Osteoblast (primary cell): ENCODE data around the gene MMP24. TPM values are rescaled to one million over a fixed set of nuclear protein-coding genes. Genes with fewer than 3 reads are reported as not detected.

ENCODE experiments used
- DNase-seq: peaks from one replicate; pipeline ENCODE4 v3.0.0; 2011; ENCODE audit warnings: low spot score, mixed read lengths; ENCODE audit not compliant: insufficient read length; ENCODE audit errors: missing footprints
- H2AFZ ChIP-seq: 2 replicates; pipeline ENCODE4 v1.6.0; 2011; ENCODE audit warnings: mild to moderate bottlenecking, low read length
- H3K27ac ChIP-seq: 2 replicates; pipeline ENCODE4 v1.5.1; 2011; ENCODE audit warnings: mild to moderate bottlenecking, low read depth, low read length, moderate library complexity
- H3K27me3 ChIP-seq: 2 replicates; pipeline ENCODE4 v1.6.0; 2012; ENCODE audit warnings: mild to moderate bottlenecking, control low read depth, inconsistent platforms, low read length, moderate library complexity; ENCODE audit not compliant: insufficient read depth
- H3K36me3 ChIP-seq: 2 replicates; pipeline ENCODE4 v1.5.1; 2011; ENCODE audit warnings: mild to moderate bottlenecking, low read length, control low read depth, moderate library complexity; ENCODE audit not compliant: insufficient read depth
- H3K4me1 ChIP-seq: 2 replicates; pipeline ENCODE4 v1.5.1; 2011; ENCODE audit warnings: mild to moderate bottlenecking, low read length, control low read depth, moderate library complexity; ENCODE audit not compliant: insufficient read depth
- H3K4me2 ChIP-seq: 2 replicates; pipeline ENCODE4 v1.6.0; 2011; ENCODE audit warnings: mild to moderate bottlenecking, low read length; ENCODE audit not compliant: insufficient read depth
- H3K4me3 ChIP-seq: fragments of 200-600 bp; sonication (generic); 3 replicates; pipeline ENCODE4 v1.5.1; 2012; ENCODE audit warnings: mild to moderate bottlenecking, low read length, inconsistent platforms; ENCODE audit not compliant: insufficient read depth
- H3K79me2 ChIP-seq: 2 replicates; pipeline ENCODE4 v1.6.0; 2012; ENCODE audit warnings: mild to moderate bottlenecking, low read length, control low read depth, inconsistent platforms; ENCODE audit not compliant: insufficient read depth
- H3K9me3 ChIP-seq: 2 replicates; pipeline ENCODE4 v1.5.1; 2011; ENCODE audit warnings: low read depth, low read length, control low read depth
- H4K20me1 ChIP-seq: 2 replicates; pipeline ENCODE4 v1.6.0; 2012; ENCODE audit warnings: mild to moderate bottlenecking, low read length, control low read depth; ENCODE audit not compliant: insufficient read depth
- total RNA-seq: library from RNA; depleted of rRNA; stranded (reverse); fragments of >200 nt; gene quantifications from 2 replicates; pipeline ENCODE4 v1.2.3, GENCODE V29; 2012
- TF ChIP-seq, protein P1 (sequence below): IDR thresholded peaks from 2 replicates; pipeline ENCODE4 v1.5.1; 2011; ENCODE audit warnings: mild to moderate bottlenecking, low read depth, low read length, moderate library complexity; ENCODE audit errors: extremely low read depth

MMP24 gene
- total RNA-seq, 1 donor: 1.1 TPM

DNA sequence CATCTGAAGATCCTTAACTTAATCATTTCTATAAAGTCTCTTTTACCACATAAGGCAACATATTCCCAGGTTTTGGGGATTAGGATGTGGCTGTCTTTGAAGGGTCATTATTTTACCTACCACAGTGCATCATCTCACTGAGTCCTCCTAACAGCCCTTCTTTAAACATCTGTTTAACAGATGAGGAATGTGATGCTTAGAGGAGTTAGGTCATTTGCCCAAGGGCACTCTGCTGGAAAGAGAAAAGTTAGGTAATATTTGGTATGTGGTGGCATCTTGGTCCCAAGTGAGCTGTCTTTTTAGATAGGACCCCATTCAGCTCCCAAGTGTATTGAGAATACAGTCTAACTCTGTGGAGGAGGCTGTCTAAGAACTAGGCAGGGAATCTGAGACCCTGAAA, 11.0 kb downstream of the MMP24 start:
- Histone ChIP-seq H3K27ac (no peak overlapping the region), H4K20me1 (peaks cover 5% of the 10 kb centered on the region), H3K4me1 (peaks cover 9% of the 10 kb centered on the region), H3K4me3 (no peak overlapping the region), H3K79me2 (no peaks in the 10 kb centered on the region), H3K9me3 (no peaks in the 10 kb centered on the region), H3K4me2 (no peak overlapping the region), H3K36me3 (no peaks in the 10 kb centered on the region), H2AFZ (no peak overlapping the region), H3K27me3 (no peaks in the 10 kb centered on the region)
- no peak for DNase-seq
- TF ChIP-seq, protein P1, sequence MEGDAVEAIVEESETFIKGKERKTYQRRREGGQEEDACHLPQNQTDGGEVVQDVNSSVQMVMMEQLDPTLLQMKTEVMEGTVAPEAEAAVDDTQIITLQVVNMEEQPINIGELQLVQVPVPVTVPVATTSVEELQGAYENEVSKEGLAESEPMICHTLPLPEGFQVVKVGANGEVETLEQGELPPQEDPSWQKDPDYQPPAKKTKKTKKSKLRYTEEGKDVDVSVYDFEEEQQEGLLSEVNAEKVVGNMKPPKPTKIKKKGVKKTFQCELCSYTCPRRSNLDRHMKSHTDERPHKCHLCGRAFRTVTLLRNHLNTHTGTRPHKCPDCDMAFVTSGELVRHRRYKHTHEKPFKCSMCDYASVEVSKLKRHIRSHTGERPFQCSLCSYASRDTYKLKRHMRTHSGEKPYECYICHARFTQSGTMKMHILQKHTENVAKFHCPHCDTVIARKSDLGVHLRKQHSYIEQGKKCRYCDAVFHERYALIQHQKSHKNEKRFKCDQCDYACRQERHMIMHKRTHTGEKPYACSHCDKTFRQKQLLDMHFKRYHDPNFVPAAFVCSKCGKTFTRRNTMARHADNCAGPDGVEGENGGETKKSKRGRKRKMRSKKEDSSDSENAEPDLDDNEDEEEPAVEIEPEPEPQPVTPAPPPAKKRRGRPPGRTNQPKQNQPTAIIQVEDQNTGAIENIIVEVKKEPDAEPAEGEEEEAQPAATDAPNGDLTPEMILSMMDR: no peak

DNA sequence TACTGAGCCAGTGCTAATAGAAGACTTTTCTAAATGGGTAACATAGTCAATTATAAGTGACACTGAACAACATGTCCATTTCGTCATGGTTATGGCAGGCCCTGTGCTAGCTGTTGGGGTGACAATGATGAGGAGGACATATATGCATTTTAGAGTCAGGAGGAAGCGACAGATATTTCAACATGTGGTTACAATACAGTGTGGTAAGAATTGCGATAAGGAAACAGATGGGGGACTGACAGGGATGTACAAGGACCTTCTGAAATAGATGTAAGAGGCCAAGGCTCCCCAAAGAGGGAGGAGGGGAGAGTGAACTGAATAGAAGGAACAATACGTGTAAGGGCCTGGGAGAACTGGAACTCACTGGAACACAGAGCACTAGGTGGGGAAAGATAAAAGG, 11.7 kb downstream of the MMP24 start:
- Histone ChIP-seq H4K20me1 (peaks cover 5% of the 10 kb centered on the region), H3K79me2 (no peaks in the 10 kb centered on the region), H2AFZ (no peak overlapping the region), H3K27me3 (no peaks in the 10 kb centered on the region), H3K4me3 (no peak overlapping the region), H3K27ac (no peak overlapping the region), H3K4me2 (no peak overlapping the region), H3K36me3 (no peaks in the 10 kb centered on the region), H3K4me1 (peaks cover 2% of the 10 kb centered on the region), H3K9me3 (no peaks in the 10 kb centered on the region)
- DNase-seq: no peak
- TF ChIP-seq, protein P1: no peak

DNA sequence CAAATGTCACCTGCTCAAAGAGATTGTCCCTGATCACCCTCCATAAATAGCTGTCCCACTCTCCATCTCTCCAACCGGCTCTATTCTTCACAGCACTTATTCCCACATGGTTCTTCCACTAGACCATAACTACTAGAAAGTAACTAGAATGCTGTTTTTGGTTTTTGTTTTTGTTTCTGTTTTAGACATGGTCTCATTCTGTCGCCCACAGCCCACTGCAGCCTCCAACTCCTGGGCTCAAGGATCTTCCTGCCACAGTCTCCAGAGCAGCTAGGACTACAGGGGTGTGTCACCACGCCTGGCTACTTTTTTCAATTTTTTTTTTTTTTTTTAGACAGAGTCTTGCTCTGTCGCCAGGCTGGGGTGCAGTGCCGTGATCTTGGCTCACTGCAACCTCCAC, 12.2 kb downstream of the MMP24 start:
- Histone ChIP-seq H3K4me1 (no peaks in the 10 kb centered on the region), H4K20me1 (peaks cover 5% of the 10 kb centered on the region), H3K79me2 (no peaks in the 10 kb centered on the region), H3K9me3 (no peaks in the 10 kb centered on the region), H3K27me3 (no peaks in the 10 kb centered on the region), H3K4me2 (no peak overlapping the region), H2AFZ (no peak overlapping the region), H3K27ac (no peak overlapping the region), H3K4me3 (no peak overlapping the region), H3K36me3 (no peaks in the 10 kb centered on the region)
- TF ChIP-seq, protein P1: no peak
- DNase-seq: no peak

DNA sequence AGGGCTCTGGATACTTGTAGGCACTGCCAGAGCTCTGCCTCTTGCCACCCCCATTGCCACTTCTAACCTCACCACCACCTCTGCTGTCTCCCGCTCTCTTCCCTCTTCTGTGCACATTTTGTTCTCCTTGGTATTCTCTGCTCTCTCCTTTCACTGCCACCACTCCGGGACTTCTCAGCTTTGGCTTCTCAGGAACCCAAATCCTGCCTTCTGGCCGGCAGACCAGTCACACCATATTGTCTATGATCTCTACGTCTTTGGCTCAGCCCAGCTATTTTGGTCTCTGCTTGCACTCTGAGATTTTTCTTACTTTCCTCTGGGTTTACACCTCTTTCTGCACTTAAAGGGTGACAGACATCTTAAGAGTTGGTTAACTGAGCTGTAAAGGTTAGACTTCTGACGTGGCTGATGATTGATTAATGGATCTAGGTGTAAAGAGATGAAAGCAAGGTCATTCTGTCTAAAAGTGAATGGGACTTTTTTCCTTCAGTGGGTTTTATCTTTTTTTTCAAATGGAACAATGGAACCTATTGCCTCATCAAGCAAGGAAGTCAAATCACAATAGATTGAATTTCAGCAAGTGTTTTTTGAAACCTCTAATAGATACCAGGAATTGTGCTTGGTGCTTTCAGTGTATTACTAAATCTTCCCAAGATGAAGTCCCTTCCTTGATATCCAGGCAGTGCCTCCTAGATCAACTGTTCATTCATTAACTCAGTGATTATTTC, 13.8 kb downstream of the MMP24 start:
- DNase-seq: no peak
- H3K27me3 ChIP-seq: no peaks in the 10 kb centered on the region
- no peaks in the 10 kb centered on the region for H3K4me1 ChIP-seq
- H3K4me2 ChIP-seq: no peak overlapping the region
- no peak overlapping the region for H3K27ac ChIP-seq
- peaks cover 5% of the 10 kb centered on the region for H4K20me1 ChIP-seq
- H3K79me2 ChIP-seq: no peaks in the 10 kb centered on the region
- TF ChIP-seq, protein P1: no peak
- H3K36me3 ChIP-seq: no peaks in the 10 kb centered on the region
- H3K4me3 ChIP-seq: no peak overlapping the region
- no peaks in the 10 kb centered on the region for H3K9me3 ChIP-seq
- no peak overlapping the region for H2AFZ ChIP-seq
